Esophagus mucosa (tissue), 1 donor: ENCODE measurements around the gene LRRC57. TPM values are rescaled to one million over a fixed set of nuclear protein-coding genes. Genes with fewer than 3 reads are reported as not detected.
A peak's percentile ranks its signal among the peaks of the same experiment; 100 is the strongest.
"Not testable (repeated sequence)": the region's sequence is repeated elsewhere in the genome, so short reads cannot be mapped to it uniquely, and the experiment has no call there.

Experiments
- ATAC-seq: fragments of 200-7000 bp; cut with Tn5 transposase; one replicate; pipeline ENCODE4 v1.9.1; 2020
- total RNA-seq: library from RNA; stranded (reverse); gene quantifications from one replicate; pipeline ENCODE4 v1.2.4, GENCODE V29; 2023
- donor health status: DM: yes; HTN: yes; CAD: no.

LRRC57 gene
- total RNA-seq, result 11.6 TPM

- ATAC-seq, result peak; percentile 95
Observed at GRCh38 chr15:42548249-42549031, at the start of gene LRRC57, which contains the start of gene HAUS2. Gene LRRC57, minus strand, starts transcription at chr15:42548793. Its CDS starts 359 bp downstream, at chr15:42548434. Gene HAUS2, plus strand, starts transcription at chr15:42548838. Its CDS starts 35 bp downstream, at chr15:42548873.

DNA sequence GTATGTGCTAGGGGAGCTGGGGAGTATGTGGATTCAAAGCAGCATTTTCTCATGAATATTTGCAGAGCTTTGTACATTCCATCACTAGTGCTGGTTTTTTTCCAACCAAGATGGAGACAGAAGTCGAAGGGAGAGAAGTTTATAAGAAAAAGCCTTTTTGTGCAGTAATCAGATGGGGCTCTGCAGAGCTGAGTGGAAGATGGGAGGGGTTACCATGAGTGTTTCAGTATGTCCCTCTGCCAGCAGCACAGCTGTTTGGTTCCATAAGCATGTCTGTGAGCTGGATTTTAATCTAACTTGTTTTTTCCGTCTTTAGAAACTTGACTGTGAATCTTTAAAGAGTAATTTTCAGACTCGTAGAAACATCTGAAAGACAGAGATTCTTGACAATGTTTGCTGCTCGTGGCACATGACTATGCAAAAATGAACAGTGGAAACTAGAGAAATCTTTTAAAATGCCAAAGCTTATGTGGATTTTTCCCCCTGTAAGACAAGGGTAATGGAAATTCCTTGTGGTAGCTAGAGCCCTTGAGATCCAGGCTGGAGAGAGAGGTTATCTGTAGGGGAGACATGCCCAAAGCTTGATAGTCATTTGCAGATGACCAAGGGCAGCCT lies 47.1 kb upstream of the LRRC57 start:
- ATAC-seq, result no peak

DNA sequence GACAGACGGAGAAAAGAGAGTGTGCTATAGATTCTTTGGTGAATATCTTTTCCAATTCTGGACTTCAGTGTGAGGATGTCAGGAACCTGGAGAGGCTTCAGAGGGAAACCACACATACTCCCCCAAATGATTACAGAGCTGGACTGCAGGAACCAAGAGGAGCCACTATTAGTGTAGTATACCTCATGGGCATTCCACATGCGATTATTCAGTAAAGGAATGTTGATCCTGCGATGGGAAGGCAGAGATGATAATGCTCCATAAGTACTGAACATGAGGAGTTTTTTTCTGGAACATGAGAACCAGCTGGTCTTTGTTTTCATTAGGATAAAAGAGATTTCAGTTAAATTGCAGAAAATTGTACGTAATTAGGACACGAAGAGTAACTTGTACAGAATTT lies 45.5 kb upstream of the LRRC57 start:
- no peak for ATAC-seq

GRCh38 chr15:42593143-42593542 lies 44.5 kb upstream of the LRRC57 start:
- no peak for ATAC-seq

DNA sequence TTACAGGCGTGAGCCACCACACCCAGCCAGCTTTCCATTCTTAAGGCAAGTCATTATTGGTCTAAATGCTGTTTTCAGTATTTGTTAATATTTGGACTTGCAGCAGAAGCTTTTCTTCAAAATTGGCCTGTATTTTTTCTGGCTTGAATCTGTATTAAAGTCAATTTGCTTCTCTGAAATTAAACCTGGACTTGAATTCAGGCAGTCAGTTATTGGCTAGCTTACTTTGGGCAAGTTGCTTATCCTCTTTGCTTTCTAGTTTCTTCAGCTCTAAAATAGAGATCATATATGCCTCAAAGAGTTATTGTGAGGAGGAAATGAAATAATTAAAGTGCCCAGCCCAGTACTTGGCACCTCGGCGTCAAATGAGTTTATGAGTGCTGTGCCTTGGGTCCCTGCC lies 44.1 kb upstream of the LRRC57 start:
- no peak for ATAC-seq

DNA sequence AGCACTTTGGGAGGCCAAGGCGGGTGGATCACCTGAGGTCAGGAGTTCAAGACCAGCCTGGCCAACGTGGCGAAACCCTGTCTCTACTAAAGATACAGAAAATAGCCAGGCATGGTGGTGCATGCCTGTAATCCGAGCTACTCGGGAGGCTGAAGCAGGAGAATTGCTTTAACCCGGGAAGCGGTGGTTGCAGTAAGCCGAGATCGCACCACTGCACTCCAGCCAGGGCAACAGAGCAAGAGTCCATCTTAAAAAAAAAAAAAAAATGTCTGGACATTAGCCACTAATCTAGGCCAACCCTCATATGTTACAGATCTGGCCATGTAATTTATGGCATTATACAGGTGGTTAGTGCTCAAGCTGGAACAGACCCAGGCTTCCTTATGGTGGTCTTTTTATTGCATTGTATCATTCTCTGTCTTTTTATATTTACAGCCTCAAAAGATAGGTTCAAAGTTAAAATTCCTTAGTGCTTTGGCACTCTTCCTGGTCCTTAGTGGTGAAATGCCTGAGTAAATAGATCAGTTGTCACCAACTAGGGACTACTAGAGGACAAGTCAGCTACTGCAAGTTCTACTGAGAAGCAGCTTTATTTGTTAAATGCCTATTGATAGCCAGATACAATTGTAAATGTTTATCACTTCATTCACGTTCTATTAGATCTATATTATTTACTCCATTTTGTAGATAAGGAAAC lies 42.8 kb upstream of the LRRC57 start:
- ATAC-seq, result peak; percentile 48

GRCh38 chr15:42590619-42591237 lies 42.1 kb upstream of the LRRC57 start:
- no peak for ATAC-seq

- ATAC-seq, result no peak
Observed at GRCh38 chr15:42584031-42584765, 35.6 kb upstream of the LRRC57 start.

DNA sequence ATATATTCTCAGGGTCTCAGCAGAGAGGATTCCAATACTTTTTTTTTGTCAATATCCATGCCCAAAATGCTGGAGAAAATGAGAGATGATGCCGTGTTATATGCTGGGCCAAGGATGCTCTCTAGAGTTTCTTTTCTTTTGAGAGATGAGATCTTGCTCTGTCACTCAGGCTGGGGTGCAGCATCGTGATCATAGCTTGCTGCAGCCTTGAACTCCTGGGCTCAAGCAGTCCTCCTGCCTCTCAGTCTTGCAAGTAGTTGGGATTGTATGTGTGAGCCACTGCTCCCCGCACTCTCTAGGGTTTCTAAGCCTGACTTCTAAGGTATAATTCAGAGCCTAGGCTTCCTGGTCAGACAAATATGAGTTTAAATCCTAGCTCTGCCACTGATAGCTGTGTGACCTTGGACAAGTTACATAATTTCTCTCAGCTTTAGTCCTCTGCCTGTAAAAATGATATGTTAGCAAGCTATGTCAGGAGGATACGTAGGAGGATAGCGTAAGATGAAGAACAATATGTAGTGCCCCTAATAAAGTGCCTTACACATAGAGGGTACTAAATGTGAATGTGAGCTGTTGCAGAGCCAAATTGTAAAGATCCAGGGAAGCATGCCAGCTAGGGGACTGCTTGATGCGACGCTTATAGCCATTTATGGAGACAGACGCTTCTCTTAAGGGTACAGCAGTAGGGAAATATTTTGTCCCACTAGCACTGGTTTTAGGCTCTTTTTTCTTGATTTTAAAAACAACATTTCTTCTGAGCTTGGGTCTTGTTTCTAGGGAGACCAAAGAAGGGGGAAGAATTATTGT lies 34.2 kb upstream of the LRRC57 start:
- ATAC-seq, result no peak

- ATAC-seq, result peak; percentile 87
Observed at GRCh38 chr15:42581272-42581730, 32.7 kb upstream of the LRRC57 start.

- no peak for ATAC-seq
Observed at GRCh38 chr15:42578984-42579537, 30.5 kb upstream of the LRRC57 start.

DNA sequence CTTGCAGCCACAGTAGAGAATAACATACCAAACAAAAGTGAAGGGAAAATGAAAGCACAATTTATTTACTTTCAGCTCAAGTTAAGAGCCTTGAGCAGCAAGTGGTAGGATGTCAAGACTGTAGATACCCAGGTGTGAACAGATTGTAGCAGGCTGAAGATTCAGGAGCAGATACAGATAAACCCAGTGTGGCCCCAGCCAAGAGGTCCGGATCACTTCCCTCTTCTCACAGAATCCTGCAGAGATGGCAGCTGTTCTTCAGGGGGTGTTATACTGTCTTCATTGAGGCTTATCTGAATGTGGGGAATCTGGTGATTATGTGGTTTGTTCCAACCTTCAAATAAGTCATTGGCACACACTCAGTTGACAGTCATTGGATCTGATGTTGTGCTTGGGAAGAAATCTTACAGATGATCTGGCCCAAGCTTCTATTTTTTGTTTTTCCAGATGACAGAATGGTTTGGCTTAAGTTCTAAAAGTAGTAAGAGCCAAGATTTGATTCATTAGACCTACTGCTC lies 29.0 kb upstream of the LRRC57 start:
- no peak for ATAC-seq

- no peak for ATAC-seq
Observed at GRCh38 chr15:42576776-42577175, 28.2 kb upstream of the LRRC57 start.

DNA sequence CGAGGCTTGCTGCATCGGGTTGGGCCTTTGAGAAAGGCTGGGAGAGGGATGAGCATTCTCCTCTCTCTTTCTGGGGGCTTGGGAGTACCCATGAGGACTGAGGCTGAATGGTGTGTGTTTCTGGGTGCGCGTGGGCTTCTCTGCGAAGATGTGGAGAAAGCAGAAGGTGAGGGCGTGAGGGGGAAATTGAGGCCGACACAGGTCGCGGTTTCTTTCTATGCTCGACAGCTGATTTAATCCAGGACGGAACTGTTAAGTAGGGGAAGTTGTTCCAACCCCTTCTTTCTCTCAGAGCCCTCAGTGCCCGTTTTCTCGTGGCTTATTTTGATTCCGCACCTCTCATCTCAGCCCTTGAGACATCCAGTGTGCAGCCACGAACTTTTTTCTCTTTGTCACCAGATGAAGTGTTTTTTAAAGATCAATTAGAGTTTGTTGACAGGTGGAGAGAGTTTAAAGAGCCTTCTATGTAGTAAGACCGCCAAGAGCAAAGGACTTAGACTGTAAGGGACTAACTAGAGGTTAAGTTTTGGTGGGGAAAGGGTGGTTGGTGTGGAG lies 27.5 kb upstream of the LRRC57 start:
- no peak for ATAC-seq

GRCh38 chr15:42575188-42576039 lies 26.8 kb upstream of the LRRC57 start, which contains the start of gene STARD9:
Gene STARD9, plus strand, starts transcription at chr15:42575606. Its CDS starts 110 bp downstream, at chr15:42575716.
- peak; percentile 99 for ATAC-seq

DNA sequence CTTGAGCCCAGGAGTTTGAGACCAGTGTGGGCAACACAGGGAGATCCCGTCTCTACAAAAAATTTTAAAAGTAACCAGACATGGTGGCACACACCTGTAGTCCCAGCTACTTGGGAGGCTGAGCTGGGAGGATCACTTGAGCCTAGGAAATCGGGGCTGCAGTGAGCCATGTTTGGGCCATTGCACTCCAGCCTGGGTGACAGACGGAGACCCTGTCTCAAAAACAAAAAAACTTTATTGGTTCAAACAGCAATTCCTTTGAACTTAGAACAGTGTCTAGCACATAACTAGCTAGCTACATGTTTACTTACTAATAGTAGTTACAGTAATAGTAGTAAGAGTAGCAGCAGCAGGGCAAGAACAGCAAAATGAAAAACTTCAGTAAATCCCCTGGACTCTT lies 10.1 kb upstream of the LRRC57 start:
- ATAC-seq, result no peak

GRCh38 chr15:42556550-42557207 lies 8.1 kb upstream of the LRRC57 start:
- not testable (repeated sequence) for ATAC-seq

GRCh38 chr15:42553554-42553953 lies 5.0 kb upstream of the LRRC57 start:
- ATAC-seq, result no peak
